ENCODE data around the gene KIAA0753. TPM values are rescaled to one million over a fixed set of nuclear protein-coding genes. Genes with fewer than 3 reads are reported as not detected.
"Not testable (repeated sequence)": the region's sequence is repeated elsewhere in the genome, so short reads cannot be mapped to it uniquely, and the experiment has no call there.

KIAA0753 gene
- total and polyA plus RNA-seq, 2 of the 13 experiments (the other 11 are each of a cell fraction or from before 2014, with no cell fraction given), result 5.2 to 9.1 TPM

GRCh38 chr17:6656797-6657632, 16.5 kb upstream of the KIAA0753 start:
- Histone ChIP-seq H3K4me1 (ENCODE audit: insufficient read depth, low read length) (peaks cover 32% of the 10 kb centered on the region), H3K4me3 (replicated peaks in 1 of 3; ENCODE audit: insufficient read depth in 1 of 3, low read depth in 2 of 3, low read length in 3 of 3) (peak overlapping the region in 2 of 3 experiments; percentile 28 to 39; a peak in 3 of 6 replicates), H4K20me1 (ENCODE audit: insufficient read depth, low read length) (peaks cover 14% of the 10 kb centered on the region), H3K4me2 (ENCODE audit: low read depth, low read length) (peak overlapping the region; percentile 47; the same call in 1 of the 2 replicates), H3K79me2 (ENCODE audit: insufficient read depth, low read length) (peaks cover 28% of the 10 kb centered on the region)
- H3K27me3 ChIP-seq (ENCODE audit: control insufficient read depth in 1 of 2, insufficient read depth in 2 of 2, low read length in 2 of 2); DNase-seq (ENCODE audit: low spot score); FAIRE-seq; CTCF ChIA-PET (ENCODE audit: low intra/inter-chr PET ratio, low total read pairs); H3K9me3 ChIP-seq (ENCODE audit: low read length); H3K36me3 ChIP-seq (replicated peaks in 1 of 2; ENCODE audit: control insufficient read depth in 1 of 2, insufficient read depth in 2 of 2, low read length in 2 of 2); BruUV-seq (replicated peaks); intact Hi-C loops (cut with micrococcal nuclease; ENCODE audit: unreplicated experiment); H3K9ac ChIP-seq (ENCODE audit: insufficient read depth, low read depth, low read length); POLR2A ChIA-PET; H2AFZ ChIP-seq (ENCODE audit: low read length); in situ Hi-C loops (cut with HindIII; ENCODE audit: extremely low pct_ligation_motif_present, low pct_unique_long_range_greater_than_20kb); H3K27ac ChIP-seq (ENCODE audit: extremely low read length, insufficient read depth, low read length): not testable (repeated sequence)
- 55% methylated on average over 38 of the region's 55 CpGs for WGBS (ENCODE audit: low lambda C conversion rate)
- ATAC-seq, result peak; percentile 60
- TF ChIP-seq ZNF687 (CRISPR knock-in tag; IDR thresholded peaks at IDR 0.05), result peak; percentile 32; the same call in 1 of the 2 replicates
- peak; percentile 78 for TF ChIP-seq GABPB1 (CRISPR knock-in tag; IDR thresholded peaks at IDR 0.05)
- peak; percentile 39 for TF ChIP-seq GABPA (IDR thresholded peaks at IDR 0.05; ENCODE audit: low read depth, low read length)
- peak; percentile 59 for TF ChIP-seq GABPA (CRISPR knock-in tag; IDR thresholded peaks at IDR 0.05; ENCODE audit: low read depth)
